H54 (cell line): Measurements from ENCODE around the gene ACVR2B.

Experiments
- DNase-seq: peaks from one replicate; pipeline ENCODE4 v3.0.0; 2011; ENCODE audit warnings: low spot score, mixed read lengths; ENCODE audit not compliant: insufficient read length
- FAIRE-seq: peaks from 3 replicates; lab custom pipeline; 2011; peaks lifted over from hg19 to GRCh38; lab: Jason Lieb, UNC
- POLR2A ChIP-seq: IDR thresholded peaks from 2 replicates; pipeline ENCODE4 v1.6.1; 2011; ENCODE audit warnings: low read depth, mild to moderate bottlenecking, low read length

The ACVR2B gene

DNA sequence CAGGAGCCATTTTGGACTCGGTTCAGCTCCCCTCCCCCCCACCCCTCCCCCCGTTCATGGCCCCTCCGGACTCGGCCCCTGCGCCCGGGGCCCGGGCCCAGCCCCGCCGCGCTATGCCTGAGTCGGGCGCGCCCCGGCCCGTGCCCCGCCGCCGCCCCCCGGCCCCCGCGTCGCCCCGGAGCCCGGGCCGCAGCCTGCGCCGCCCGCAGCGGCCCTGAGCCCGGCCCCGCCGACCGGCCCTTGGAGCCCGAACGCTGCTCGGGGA lies 155 bp downstream of the ACVR2B start:
- DNase-seq (no peak), FAIRE-seq (no peak)
- no peak for TF ChIP-seq POLR2A

DNA sequence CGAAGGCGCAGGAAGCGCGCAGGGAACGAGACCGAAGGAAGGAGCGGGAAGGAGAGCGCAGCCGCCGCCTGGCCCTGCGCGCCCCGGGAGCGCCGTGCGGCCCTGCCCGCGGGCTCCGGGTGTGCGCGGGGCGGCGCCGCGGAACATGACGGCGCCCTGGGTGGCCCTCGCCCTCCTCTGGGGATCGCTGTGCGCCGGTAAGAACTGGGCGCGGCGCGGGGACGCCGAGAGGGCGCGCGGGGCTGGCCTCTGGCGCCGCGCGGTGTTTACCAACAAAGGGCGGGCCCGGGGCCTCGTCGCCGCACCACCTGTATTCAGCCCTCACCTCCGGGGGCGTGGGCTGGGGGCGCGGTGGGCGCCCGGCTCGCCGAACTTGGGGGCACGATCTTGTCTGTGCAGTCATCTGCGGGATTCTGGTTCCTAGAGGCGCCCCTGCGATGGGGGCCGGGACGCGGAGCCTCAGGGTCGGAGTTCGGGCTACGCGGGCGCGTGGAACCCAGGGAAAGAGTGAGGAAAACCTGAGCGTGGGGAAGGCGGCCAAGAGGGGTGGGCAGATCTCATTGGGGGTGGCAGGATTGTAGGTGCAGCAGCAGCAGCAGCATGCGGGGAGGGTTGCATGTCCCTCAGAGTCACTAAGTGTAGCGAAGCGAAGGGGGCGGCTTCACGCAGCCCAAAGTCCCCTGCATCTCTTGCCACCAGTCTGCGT lies 641 bp downstream of the ACVR2B start:
- DNase-seq (peak; percentile 50), FAIRE-seq (no peak)
- TF ChIP-seq POLR2A, result no peak

DNA sequence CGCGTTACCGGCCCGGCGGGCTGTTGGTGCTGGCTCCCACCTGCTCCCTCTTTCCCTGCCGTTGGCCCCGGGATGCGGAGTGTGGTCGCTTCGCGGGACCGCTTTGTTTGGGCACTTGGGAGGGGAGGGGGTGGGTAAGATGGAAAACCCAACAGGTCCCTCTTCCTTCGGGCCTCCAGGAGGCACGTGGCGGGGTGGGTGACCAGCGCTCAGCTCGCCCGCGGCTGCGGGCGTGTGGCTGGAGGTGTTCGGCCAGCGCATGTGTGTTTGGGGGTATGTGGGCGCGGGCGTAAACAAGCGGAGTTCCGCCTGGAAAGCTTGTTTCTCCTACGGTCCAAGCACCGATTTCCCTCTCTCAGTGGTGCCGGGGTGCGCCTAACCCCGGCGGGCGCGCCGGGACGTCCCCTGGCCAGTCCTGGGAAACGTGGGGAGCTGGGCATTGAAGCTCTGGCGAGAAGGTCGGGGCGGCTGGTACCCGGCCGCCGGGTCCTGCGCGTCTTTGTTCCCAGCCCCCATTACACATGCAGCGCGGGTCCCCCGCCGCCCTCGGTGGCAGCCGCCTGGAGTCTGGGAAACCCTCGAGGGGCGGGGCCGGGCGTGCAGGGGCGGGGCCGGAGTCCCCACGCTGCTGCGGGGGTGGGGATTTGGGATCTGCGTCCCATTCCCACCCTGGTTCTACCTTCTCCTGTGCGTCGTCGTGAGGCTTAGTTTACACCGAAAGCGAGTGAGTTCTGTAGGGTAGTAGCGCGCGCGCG lies 1.4 kb downstream of the ACVR2B start:
- peak; percentile 75 for DNase-seq

GRCh38 chr3:38455639-38456430 lies 2.1 kb downstream of the ACVR2B start:
- no peak for TF ChIP-seq POLR2A
- FAIRE-seq, result no peak
- no peak for DNase-seq

More for the DNA sequence above, 1.4 kb downstream of the ACVR2B start:
- TF ChIP-seq POLR2A, result no peak
- FAIRE-seq, result no peak

DNA sequence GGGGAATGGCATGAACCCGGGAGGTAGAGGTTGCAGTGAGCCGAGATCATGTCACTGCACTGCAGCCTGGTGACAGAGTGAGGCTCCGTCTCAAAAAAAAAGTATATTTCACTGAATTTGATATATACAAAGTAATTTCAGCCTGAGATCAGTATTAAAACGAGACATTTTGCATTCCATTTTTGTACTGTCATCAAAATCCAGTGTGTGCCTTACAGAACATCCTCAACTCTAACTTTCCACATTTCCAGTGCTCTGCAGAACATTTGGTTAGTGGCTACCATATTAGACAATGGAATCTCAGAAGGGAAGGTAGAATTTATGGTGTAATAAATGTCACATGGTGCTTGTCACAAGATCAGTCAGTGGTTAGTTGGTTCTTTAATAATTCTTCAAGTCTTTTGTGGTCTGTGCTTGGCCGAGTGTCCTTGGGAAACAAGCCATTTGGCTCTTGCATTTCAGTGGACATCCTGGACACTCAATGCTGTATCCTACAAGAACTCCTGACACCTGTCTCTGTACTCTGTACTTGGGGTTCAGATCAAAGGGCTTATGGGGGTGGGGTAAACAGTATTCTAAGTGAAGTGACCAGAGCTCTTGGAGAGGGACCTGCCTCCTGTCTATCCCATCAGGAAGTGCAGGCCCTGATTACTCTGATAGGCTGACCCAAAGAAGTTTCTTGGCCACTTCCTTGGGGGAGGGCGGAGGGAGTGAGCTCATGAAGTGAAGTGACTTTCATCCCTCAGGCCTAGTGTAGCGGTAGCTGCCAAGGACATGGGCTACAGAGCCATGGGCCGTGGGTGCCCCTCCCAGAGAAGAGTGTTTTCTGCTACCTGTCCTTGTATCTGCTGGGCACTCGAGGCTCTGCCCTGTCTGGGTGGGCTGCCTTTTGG lies 3.7 kb downstream of the ACVR2B start:
- no peak for TF ChIP-seq POLR2A
- FAIRE-seq, result no peak
- no peak for DNase-seq

DNA sequence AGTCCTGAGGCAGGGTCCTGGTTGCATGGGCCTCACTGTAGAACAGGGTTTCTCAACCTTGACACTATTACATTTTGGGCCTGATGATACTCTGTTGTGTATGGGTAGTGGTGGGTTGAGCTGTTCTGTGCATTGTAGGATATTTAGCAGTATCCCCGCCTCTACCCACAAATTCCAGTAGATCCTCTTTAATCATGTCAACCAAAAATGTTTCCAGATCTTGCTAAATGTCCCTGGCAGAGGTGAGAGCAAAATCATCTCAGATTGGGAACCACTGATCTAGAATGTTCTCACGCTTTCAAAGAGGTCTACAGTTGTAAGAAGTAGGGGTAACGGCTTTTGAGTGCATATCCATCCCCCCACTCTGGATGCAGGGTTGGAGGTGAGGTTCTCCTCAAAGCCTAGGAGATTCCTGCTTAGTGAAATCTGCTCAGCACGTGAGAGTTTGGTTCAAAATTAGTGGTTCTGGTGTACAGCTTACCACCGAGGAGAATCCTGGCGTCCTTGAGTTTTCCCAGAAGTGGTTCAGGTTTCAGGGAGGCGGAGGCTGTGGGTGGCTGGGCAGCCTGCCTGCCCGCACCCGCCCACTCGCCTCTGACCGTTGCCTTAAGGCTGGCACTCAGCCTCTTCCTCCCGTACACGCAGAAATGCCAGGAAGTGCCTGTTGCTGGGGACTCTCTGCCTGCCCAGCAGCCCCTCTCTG lies 5.3 kb downstream of the ACVR2B start:
- peak; percentile 83 for FAIRE-seq
- DNase-seq, result peak; percentile 88

DNA sequence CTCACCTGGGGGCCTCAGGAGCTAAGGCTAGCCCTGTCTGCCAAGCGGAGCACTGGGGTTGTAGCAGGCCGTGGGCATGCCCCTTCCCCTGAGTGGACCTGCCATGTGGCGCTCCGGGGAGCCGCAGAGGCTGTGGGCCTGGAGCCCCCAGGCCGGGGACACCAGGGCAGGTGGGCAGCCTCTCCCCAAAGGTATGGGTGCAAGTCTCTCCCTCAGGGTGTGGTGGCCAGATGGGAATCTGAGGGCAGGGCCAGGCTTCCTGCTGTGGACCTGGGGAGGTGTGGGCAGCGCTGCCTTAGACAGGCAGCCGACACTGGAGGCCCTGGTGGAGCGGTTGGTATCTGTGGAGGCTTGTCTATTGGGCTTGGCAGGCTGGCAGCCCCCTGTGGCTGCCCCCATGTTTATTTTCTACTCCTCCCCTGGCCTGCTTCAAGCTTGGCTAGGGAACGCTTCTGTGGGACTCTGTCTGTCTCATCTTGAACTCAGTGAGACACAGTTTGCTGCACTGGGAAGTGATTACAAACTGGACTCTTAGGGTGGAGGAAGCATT lies 5.9 kb downstream of the ACVR2B start:
- TF ChIP-seq POLR2A, result no peak
- FAIRE-seq (no peak), DNase-seq (no peak)

More for the DNA sequence above, 5.3 kb downstream of the ACVR2B start:
- TF ChIP-seq POLR2A, result no peak

- no peak for TF ChIP-seq POLR2A
- no peak for FAIRE-seq
- DNase-seq, result no peak
Measured at GRCh38 chr3:38460377-38461270, 6.9 kb downstream of the ACVR2B start.

DNA sequence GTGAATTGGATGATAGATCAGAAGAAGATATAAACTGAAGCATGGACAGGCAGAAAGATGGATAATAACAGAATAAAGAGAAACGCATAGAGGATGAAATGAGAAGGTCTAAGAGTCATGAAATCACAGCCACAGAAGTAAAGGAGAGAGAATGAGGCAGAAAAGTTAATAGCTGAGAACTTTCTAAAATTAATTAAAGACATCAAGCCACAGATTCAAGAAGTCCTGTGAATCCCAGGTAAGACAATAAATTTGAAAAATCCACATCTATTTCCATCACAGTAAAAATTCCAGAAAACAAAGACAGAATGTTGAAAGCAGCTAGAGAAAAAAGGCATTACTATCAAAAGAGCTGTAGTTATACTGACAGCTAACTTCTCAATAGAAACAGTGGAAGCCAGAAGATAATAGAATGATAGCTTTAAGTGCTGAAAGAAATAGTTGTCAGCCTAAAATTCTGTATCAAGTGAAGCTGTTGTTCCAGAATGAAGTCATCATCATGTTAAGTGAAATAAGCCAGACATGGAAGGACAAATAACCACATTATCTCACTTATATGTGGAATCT lies 12.0 kb downstream of the ACVR2B start:
- TF ChIP-seq POLR2A, result no peak
- DNase-seq, result no peak
- no peak for FAIRE-seq

GRCh38 chr3:38468765-38469164 lies 15.1 kb downstream of the ACVR2B start:
- no peak for TF ChIP-seq POLR2A
- FAIRE-seq (no peak), DNase-seq (no peak)

GRCh38 chr3:38469852-38470251 lies 16.2 kb downstream of the ACVR2B start:
- DNase-seq, result no peak
- no peak for FAIRE-seq
- no peak for TF ChIP-seq POLR2A
